Fibroblast of lung (primary cell): ENCODE measurements around the gene BLCAP.

Source experiments
- EZH2 ChIP-seq: IDR thresholded peaks from 2 replicates; pipeline ENCODE4 v1.5.1; 2012; ENCODE audit warnings: low read length, control low read depth, mild to moderate bottlenecking; ENCODE audit errors: missing control alignments
- TF ChIP-seq, protein P1 (sequence below), 2 donors: IDR thresholded peaks in 1 of 2; conservative IDR thresholded peaks in 1 of 2; 1 replicate in 1 of 2; 2 replicates in 1 of 2; pipeline ENCODE4 v1.5.1; 2011 to 2012; ENCODE audit warnings: low read length in 2 of 2, control low read depth in 1 of 2, inconsistent platforms in 1 of 2, low read depth in 1 of 2, mild to moderate bottlenecking in 1 of 2

DNA sequence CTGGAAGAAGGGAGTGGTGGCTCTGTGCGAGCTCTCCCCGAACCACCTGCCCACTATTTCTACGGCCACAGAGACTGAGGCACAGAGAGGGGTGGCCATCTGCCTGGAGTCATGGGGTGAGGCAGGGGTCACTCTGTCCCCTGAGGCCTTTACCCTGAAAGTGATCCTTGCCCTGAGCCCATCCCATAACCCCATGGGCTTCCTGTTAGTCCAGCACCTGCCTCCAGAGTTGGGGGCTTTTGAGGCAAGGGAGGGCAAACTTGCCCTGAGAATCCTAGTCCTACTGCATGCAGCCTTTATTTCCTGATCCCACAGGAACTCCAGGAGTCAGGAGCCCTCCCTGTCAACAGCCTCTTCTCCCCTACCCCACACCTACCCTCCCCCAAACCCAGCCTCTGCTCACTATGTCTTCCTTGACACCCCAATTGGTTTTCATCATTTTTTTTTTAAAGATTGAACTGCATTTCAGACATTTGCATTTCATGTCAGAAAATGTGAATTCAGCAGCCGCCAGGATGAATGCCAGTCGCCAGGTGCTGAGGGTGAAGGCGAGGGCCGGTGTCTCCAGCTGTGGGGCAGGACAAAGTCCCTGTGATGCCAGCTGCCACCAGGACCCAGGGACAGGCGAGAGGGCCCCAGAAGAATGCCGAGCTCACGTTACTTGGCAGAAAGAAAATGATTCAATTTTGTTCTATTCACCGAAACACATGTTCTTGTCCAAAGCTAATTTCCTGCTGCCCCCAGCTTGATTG lies 54.3 kb downstream of the BLCAP start:
- TF ChIP-seq, protein P1, sequence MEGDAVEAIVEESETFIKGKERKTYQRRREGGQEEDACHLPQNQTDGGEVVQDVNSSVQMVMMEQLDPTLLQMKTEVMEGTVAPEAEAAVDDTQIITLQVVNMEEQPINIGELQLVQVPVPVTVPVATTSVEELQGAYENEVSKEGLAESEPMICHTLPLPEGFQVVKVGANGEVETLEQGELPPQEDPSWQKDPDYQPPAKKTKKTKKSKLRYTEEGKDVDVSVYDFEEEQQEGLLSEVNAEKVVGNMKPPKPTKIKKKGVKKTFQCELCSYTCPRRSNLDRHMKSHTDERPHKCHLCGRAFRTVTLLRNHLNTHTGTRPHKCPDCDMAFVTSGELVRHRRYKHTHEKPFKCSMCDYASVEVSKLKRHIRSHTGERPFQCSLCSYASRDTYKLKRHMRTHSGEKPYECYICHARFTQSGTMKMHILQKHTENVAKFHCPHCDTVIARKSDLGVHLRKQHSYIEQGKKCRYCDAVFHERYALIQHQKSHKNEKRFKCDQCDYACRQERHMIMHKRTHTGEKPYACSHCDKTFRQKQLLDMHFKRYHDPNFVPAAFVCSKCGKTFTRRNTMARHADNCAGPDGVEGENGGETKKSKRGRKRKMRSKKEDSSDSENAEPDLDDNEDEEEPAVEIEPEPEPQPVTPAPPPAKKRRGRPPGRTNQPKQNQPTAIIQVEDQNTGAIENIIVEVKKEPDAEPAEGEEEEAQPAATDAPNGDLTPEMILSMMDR (conservative IDR thresholded peaks at IDR 0.05 in 1 of 2, IDR thresholded peaks at IDR 0.05 in 1 of 2; ENCODE audit: low read depth in 1 of 2, low read length in 2 of 2) = no peak
- no peak for TF ChIP-seq EZH2
